H9 (cell line): ENCODE results near the gene VIM. TPM values are rescaled to one million over a fixed set of nuclear protein-coding genes. Genes with fewer than 3 reads are reported as not detected.

Experiments used
- DNase-seq: peaks from one replicate; pipeline ENCODE4 v3.0.0-alpha.2; 2017
- H2AFZ ChIP-seq: one replicate; pipeline ENCODE4 v1.6.1; 2013; ENCODE audit warnings: mild to moderate bottlenecking, low read length, control low read depth, moderate library complexity
- H2AK5ac ChIP-seq: 2 replicates; pipeline ENCODE4 v1.6.1; 2013; ENCODE audit warnings: low read length, control low read depth, mixed read lengths; ENCODE audit not compliant: insufficient read length
- H2BK120ac ChIP-seq: one replicate; pipeline ENCODE4 v1.6.1; 2013; ENCODE audit warnings: low read depth, mild to moderate bottlenecking, low read length, control low read depth, inconsistent platforms; ENCODE audit not compliant: poor library complexity, severe bottlenecking
- H2BK12ac ChIP-seq: 2 replicates; pipeline ENCODE4 v1.6.1; 2013; ENCODE audit warnings: low read length, control low read depth, mixed read lengths, low read depth; ENCODE audit not compliant: insufficient read length
- H2BK15ac ChIP-seq: 2 replicates; pipeline ENCODE4 v1.6.1; 2013; ENCODE audit warnings: low read depth, low read length, control low read depth
- H2BK20ac ChIP-seq: one replicate; pipeline ENCODE4 v1.6.1; 2013; ENCODE audit warnings: low read depth, mild to moderate bottlenecking, low read length, control low read depth, inconsistent platforms; ENCODE audit not compliant: poor library complexity, severe bottlenecking
- H2BK5ac ChIP-seq: 2 replicates; pipeline ENCODE4 v1.6.1; 2013; ENCODE audit warnings: low read length, control low read depth, mixed read lengths; ENCODE audit not compliant: insufficient read length
- H3K14ac ChIP-seq: 2 replicates; pipeline ENCODE4 v1.6.1; 2013; ENCODE audit warnings: low read length, control low read depth; ENCODE audit not compliant: insufficient read depth
- H3K18ac ChIP-seq: 2 replicates; pipeline ENCODE4 v1.6.1; 2013; ENCODE audit warnings: low read depth, mild to moderate bottlenecking, mixed read lengths, low read length, control low read depth; ENCODE audit not compliant: insufficient read length
- H3K23ac ChIP-seq: 2 replicates; pipeline ENCODE4 v1.6.1; 2013; ENCODE audit warnings: low read length, control low read depth, mixed read lengths, low read depth; ENCODE audit not compliant: insufficient read length
- H3K23me2 ChIP-seq: 2 replicates; pipeline ENCODE4 v1.6.1; 2013; ENCODE audit warnings: low read depth, mild to moderate bottlenecking, mixed read lengths, low read length, control low read depth; ENCODE audit not compliant: insufficient read length, poor library complexity, severe bottlenecking
- H3K27ac ChIP-seq: 2 replicates; pipeline ENCODE4 v1.5.1; 2013; ENCODE audit warnings: low read length, control low read depth, mixed read lengths, low read depth; ENCODE audit not compliant: insufficient read length
- H3K27me3 ChIP-seq: 2 replicates; pipeline ENCODE4 v1.6.1; 2013; ENCODE audit warnings: low read length, control low read depth, inconsistent platforms; ENCODE audit not compliant: insufficient read depth
- H3K4ac ChIP-seq: 2 replicates; pipeline ENCODE4 v1.6.1; 2013; ENCODE audit warnings: low read depth, mild to moderate bottlenecking, control low read depth, inconsistent platforms, low read length, moderate library complexity
- H3K4me1 ChIP-seq: 2 replicates; pipeline ENCODE4 v1.6.1; 2013; ENCODE audit warnings: low read length, control low read depth, inconsistent platforms; ENCODE audit not compliant: insufficient read depth
- H3K4me2 ChIP-seq: 2 replicates; pipeline ENCODE4 v1.6.1; 2013; ENCODE audit warnings: low read length, control low read depth, mixed read lengths; ENCODE audit not compliant: insufficient read length, insufficient read depth
- H3K56ac ChIP-seq: 2 replicates; pipeline ENCODE4 v1.6.1; 2013; ENCODE audit warnings: low read depth, mild to moderate bottlenecking, mixed read lengths, low read length, control low read depth; ENCODE audit not compliant: insufficient read length
- H3K79me1 ChIP-seq: 2 replicates; pipeline ENCODE4 v1.6.1; 2013; ENCODE audit warnings: low read depth, mild to moderate bottlenecking, moderate library complexity, low read length, control low read depth, inconsistent platforms; ENCODE audit not compliant: insufficient read depth, poor library complexity, severe bottlenecking
- H3K79me2 ChIP-seq: 2 replicates; pipeline ENCODE4 v1.6.1; 2013; ENCODE audit warnings: low read length, control low read depth, inconsistent platforms; ENCODE audit not compliant: insufficient read depth
- H3K9ac ChIP-seq: 2 replicates; pipeline ENCODE4 v1.6.1; 2013; ENCODE audit warnings: low read length, control low read depth, mixed read lengths; ENCODE audit not compliant: insufficient read length; ENCODE audit errors: extremely low read depth
- H3K9me3 ChIP-seq: one replicate; pipeline ENCODE4 v1.6.1; 2013; ENCODE audit warnings: low read depth, low read length, inconsistent platforms; ENCODE audit not compliant: control insufficient read depth
- H3T11ph ChIP-seq: one replicate; pipeline ENCODE4 v1.6.1; 2013; ENCODE audit warnings: mild to moderate bottlenecking, low read length, control low read depth, inconsistent platforms
- H4K20me1 ChIP-seq: one replicate; pipeline ENCODE4 v1.6.1; 2013; ENCODE audit not compliant: control insufficient read depth, insufficient read length, insufficient read depth
- H4K5ac ChIP-seq: 2 replicates; pipeline ENCODE4 v1.6.1; 2013; ENCODE audit warnings: low read depth, mild to moderate bottlenecking, mixed read lengths, low read length, control low read depth; ENCODE audit not compliant: insufficient read length
- H4K8ac ChIP-seq: replicated peaks from 2 replicates; pipeline ENCODE4 v1.6.1; 2013; ENCODE audit warnings: low read length, control low read depth, mixed read lengths, low read depth; ENCODE audit not compliant: insufficient read length
- H4K91ac ChIP-seq: 2 replicates; pipeline ENCODE4 v1.6.1; 2013; ENCODE audit warnings: low read depth, mild to moderate bottlenecking, moderate library complexity, mixed read lengths, low read length, control low read depth; ENCODE audit not compliant: insufficient read length
- H3K27ac Mint-ChIP-seq, 3 experiments: 2 replicates in 2 of 3; 3 replicates in 1 of 3; pipeline ENCODE4 v1.8.0; 2020 to 2021; ENCODE audit warnings: mixed read lengths in 3 of 3, mild to moderate bottlenecking in 1 of 3, moderate library complexity in 1 of 3
- H3K27me3 Mint-ChIP-seq: 2 replicates; pipeline ENCODE4 v1.8.0; 2021; ENCODE audit warnings: low read depth, mild to moderate bottlenecking, moderate library complexity, mixed read lengths
- H3K36me3 Mint-ChIP-seq, 3 experiments: 2 replicates in 2 of 3; 3 replicates in 1 of 3; pipeline ENCODE4 v1.8.0; 2020 to 2021; ENCODE audit warnings: low read depth in 3 of 3, mixed read lengths in 3 of 3; ENCODE audit not compliant: insufficient read depth in 1 of 3
- H3K4me1 Mint-ChIP-seq, 2 experiments: 2 replicates each; pipeline ENCODE4 v1.8.0; 2020; ENCODE audit warnings: mixed read lengths in 2 of 2
- H3K4me3 Mint-ChIP-seq, 2 experiments: 2 replicates in 1 of 2; 3 replicates in 1 of 2; pipeline ENCODE4 v1.8.0; 2020 to 2021; ENCODE audit warnings: mild to moderate bottlenecking in 2 of 2, mixed read lengths in 2 of 2, moderate library complexity in 1 of 2
- H3K9me3 Mint-ChIP-seq, 2 experiments: 2 replicates in 1 of 2; 3 replicates in 1 of 2; pipeline ENCODE4 v1.8.0; 2020; ENCODE audit warnings: mild to moderate bottlenecking in 2 of 2, mixed read lengths in 2 of 2, moderate library complexity in 1 of 2
- CTCF ChIP-seq: fragments of 200-600 bp; sonication (generic); conservative IDR thresholded peaks from 3 replicates; pipeline ENCODE4 v1.8.0; 2021; ENCODE audit warnings: antibody characterized with exemption, mild to moderate bottlenecking
- WGBS: extraction: QIAGEN DNeasy Blood & Tissue Kit; methylation state at CpG from one replicate; pipeline ENCODE4 v1.1.7; 2013; ENCODE audit warnings: missing lambda C conversion rate, low lambda C conversion rate, mixed read lengths; ENCODE audit not compliant: insufficient read length; ENCODE audit errors: extremely low coverage; 5-methylcytosine and 5-hydroxymethylcytosine counted together
- total RNA-seq: library from RNA; stranded (reverse); gene quantifications from 2 replicates; pipeline ENCODE4 v1.2.1, GENCODE V29; 2021

VIM gene
- total RNA-seq, 1 experiment from 2014 or later: 232 TPM

GRCh38 chr10:17256051-17256450 is 28.0 kb downstream of the VIM start:
- H3K4me1 ChIP-seq: no peaks in the 10 kb centered on the region
- peaks cover 6 to 11% of the 10 kb centered on the region in 2 experiments; a peak in 3 of 5 replicates for H3K9me3 Mint-ChIP-seq
- H3K56ac ChIP-seq: no peak overlapping the region
- H3K4me3 Mint-ChIP-seq: no peak overlapping the region
- H2BK5ac ChIP-seq: no peak overlapping the region
- no peaks in the 10 kb centered on the region for H4K20me1 ChIP-seq
- H4K8ac ChIP-seq: no peak overlapping the region
- no peak for TF ChIP-seq CTCF
- H3K14ac ChIP-seq: no peak overlapping the region
- H2BK15ac ChIP-seq: no peak overlapping the region
- no peak overlapping the region for H2BK12ac ChIP-seq
- no peak overlapping the region for H2AFZ ChIP-seq
- no peak overlapping the region for H3K23ac ChIP-seq
- no peak overlapping the region for H3K4me2 ChIP-seq
- H3K27ac ChIP-seq: no peak overlapping the region
- no peaks in the 10 kb centered on the region for H3K9me3 ChIP-seq
- no peak overlapping the region for H3K18ac ChIP-seq
- H3K79me2 ChIP-seq: no peaks in the 10 kb centered on the region
- H2BK20ac ChIP-seq: no peak overlapping the region
- no peak overlapping the region for H4K91ac ChIP-seq
- no peak overlapping the region for H3K27ac Mint-ChIP-seq
- H3K4me1 Mint-ChIP-seq: peaks cover 7% of the 10 kb centered on the region in 2 experiments
- H3K36me3 Mint-ChIP-seq: peaks cover 0 to 5% (median under 1%) of the 10 kb centered on the region in 3 experiments; a peak in 2 of 7 replicates
- no peaks in the 10 kb centered on the region for H3K27me3 Mint-ChIP-seq
- H2BK120ac ChIP-seq: no peak overlapping the region
- no peak overlapping the region for H3T11ph ChIP-seq
- H3K4ac ChIP-seq: no peak overlapping the region
- no peak overlapping the region for H2AK5ac ChIP-seq
- H3K79me1 ChIP-seq: no peaks in the 10 kb centered on the region
- H4K5ac ChIP-seq: no peak overlapping the region
- no peaks in the 10 kb centered on the region for H3K23me2 ChIP-seq
- H3K27me3 ChIP-seq: no peaks in the 10 kb centered on the region
- no CpG with 5 or more reads among the region's 1 CpG for WGBS
- no peak overlapping the region for H3K9ac ChIP-seq
- no peak for DNase-seq
